Dermis blood vessel endothelial cell (primary cell): ENCODE results near the gene KLK1. TPM values are rescaled to one million over a fixed set of nuclear protein-coding genes. Genes with fewer than 3 reads are reported as not detected.
A peak's percentile ranks its signal among the peaks of the same experiment; 100 is the strongest.

Source experiments
- DNase-seq: peaks from one replicate; pipeline ENCODE4 v3.0.0; 2010
- total RNA-seq: library from RNA; depleted of rRNA; stranded (reverse); fragments of >200 nt; gene quantifications from 2 replicates; pipeline ENCODE4 v1.2.3, GENCODE V29; 2014

The KLK1 gene
- not detected in 2 replicates for total RNA-seq

DNA sequence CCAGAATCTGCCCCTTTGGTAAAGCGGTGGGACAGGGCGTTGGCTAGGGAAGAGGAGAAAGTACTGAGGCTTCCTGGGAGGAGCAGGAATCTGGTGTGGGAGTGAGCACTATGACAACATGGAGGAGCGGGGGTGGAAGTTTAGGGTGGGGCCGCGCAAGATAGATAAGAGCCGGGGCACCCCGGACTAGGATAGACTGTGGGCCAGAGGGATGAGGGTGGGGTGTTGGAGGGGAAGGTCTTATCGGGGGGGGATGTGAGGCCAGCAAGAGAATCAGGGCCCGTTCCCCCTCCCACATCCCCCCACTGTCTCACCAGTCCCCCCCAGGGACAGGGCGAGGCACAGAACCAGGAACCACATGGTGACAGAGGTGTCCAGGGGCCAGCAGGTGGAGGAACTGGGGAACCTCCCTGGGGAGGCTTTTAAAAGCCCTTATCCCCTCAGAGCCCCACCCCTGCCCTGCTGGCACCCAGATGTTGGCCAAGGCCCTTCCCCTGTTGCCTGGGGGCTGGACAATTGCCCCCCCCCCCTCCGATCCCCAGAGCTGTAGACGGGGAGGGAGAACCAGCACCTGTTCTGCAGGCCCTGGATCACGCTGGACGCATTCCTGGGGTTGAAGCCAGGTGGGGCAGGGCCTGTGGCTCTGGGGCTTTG lies at the start of gene KLK1:
KLK1 (minus strand) TSS at position 399 of the 654 bp plus-strand sequence; CDS start at position 360, 39 bp downstream.
- no peak for DNase-seq

GRCh38 chr19:50873056-50873455 lies 49.5 kb upstream of the KLK1 start, which contains the start of gene KLK2:
TSS of gene KLK2 (plus strand) at chr19:50873439. CDS start at chr19:50873474, 35 bp downstream.
- no peak for DNase-seq

DNA sequence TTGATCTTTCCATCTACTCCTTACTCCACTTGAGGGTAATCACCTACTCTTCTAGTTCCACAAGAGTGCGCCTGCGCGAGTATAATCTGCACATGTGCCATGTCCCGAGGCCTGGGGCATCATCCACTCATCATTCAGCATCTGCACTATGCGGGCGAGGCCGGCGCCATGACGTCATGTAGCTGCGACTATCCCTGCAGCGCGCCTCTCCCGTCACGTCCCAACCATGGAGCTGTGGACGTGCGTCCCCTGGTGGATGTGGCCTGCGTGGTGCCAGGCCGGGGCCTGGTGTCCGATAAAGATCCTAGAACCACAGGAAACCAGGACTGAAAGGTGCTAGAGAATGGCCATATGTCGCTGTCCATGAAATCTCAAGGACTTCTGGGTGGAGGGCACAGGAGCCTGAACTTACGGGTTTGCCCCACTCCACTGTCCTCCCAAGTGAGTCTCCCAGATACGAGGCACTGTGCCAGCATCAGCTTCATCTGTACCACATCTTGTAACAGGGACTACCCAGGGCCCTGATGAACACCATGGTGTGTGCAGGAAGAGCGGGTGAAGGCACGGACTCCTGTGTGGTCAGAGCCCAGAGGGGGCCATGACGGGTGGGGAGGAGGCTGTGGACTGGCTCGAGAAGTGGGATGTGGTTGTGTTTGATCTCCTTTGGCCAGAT lies 47.0 kb upstream of the KLK1 start:
- peak; percentile 38 for DNase-seq

GRCh38 chr19:50869479-50869878 lies 45.9 kb upstream of the KLK1 start:
- DNase-seq = no peak

GRCh38 chr19:50861496-50862286 lies 38.1 kb upstream of the KLK1 start:
- DNase-seq = no peak

- no peak for DNase-seq
Measured at GRCh38 chr19:50861010-50861409, 37.4 kb upstream of the KLK1 start.

GRCh38 chr19:50859849-50860248 lies 36.3 kb upstream of the KLK1 start:
- no peak for DNase-seq

DNA sequence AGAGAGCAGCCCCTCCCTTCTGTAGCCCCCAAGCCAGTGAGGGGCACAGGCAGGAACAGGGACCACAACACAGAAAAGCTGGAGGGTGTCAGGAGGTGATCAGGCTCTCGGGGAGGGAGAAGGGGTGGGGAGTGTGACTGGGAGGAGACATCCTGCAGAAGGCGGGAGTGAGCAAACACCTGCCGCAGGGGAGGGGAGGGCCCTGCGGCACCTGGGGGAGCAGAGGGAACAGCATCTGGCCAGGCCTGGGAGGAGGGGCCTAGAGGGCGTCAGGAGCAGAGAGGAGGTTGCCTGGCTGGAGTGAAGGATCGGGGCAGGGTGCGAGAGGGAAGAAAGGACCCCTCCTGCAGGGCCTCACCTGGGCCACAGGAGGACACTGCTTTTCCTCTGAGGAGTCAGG lies 35.3 kb upstream of the KLK1 start:
- DNase-seq = no peak

GRCh38 chr19:50857366-50857765 lies 33.8 kb upstream of the KLK1 start:
- DNase-seq = no peak

DNA sequence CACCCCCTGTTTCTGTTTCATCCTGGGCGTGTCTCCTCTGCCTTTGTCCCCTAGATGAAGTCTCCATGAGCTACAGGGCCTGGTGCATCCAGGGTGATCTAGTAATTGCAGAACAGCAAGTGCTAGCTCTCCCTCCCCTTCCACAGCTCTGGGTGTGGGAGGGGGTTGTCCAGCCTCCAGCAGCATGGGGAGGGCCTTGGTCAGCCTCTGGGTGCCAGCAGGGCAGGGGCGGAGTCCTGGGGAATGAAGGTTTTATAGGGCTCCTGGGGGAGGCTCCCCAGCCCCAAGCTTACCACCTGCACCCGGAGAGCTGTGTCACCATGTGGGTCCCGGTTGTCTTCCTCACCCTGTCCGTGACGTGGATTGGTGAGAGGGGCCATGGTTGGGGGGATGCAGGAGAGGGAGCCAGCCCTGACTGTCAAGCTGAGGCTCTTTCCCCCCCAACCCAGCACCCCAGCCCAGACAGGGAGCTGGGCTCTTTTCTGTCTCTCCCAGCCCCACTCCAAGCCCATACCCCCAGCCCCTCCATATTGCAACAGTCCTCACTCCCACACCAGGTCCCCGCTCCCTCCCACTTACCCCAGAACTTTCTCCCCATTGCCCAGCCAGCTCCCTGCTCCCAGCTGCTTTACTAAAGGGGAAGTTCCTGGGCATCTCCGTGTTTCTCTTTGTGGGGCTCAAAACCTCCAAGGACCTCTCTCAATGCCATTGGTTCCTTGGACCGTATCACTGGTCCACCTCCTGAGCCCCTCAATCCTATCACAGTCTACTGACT lies 31.2 kb upstream of the KLK1 start, which contains the start of gene KLK3:
KLK3 (plus strand) TSS at position 280 of the 775 bp plus-strand sequence; CDS start at position 321, 41 bp downstream.
- no peak for DNase-seq

DNA sequence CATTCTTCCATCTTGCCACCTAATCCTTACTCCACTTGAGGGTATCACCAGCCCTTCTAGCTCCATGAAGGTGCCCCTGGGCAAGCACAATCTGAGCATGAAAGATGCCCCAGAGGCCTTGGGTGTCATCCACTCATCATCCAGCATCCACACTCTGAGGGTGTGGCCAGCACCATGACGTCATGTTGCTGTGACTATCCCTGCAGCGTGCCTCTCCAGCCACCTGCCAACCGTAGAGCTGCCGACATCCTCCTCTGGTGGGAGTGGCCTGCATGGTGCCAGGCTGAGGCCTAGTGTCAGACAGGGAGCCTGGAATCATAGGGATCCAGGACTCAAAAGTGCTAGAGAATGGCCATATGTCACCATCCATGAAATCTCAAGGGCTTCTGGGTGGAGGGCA lies 28.0 kb upstream of the KLK1 start:
- DNase-seq = no peak

DNA sequence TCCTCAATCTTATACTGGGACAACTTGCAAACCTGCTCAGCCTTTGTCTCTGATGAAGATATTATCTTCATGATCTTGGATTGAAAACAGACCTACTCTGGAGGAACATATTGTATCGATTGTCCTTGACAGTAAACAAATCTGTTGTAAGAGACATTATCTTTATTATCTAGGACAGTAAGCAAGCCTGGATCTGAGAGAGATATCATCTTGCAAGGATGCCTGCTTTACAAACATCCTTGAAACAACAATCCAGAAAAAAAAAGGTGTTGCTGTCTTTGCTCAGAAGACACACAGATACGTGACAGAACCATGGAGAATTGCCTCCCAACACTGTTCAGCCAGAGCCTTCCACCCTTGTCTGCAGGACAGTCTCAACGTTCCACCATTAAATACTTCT lies 27.2 kb upstream of the KLK1 start:
- no peak for DNase-seq

- DNase-seq = no peak
Measured at GRCh38 chr19:50844296-50844935, 20.8 kb upstream of the KLK1 start.

DNA sequence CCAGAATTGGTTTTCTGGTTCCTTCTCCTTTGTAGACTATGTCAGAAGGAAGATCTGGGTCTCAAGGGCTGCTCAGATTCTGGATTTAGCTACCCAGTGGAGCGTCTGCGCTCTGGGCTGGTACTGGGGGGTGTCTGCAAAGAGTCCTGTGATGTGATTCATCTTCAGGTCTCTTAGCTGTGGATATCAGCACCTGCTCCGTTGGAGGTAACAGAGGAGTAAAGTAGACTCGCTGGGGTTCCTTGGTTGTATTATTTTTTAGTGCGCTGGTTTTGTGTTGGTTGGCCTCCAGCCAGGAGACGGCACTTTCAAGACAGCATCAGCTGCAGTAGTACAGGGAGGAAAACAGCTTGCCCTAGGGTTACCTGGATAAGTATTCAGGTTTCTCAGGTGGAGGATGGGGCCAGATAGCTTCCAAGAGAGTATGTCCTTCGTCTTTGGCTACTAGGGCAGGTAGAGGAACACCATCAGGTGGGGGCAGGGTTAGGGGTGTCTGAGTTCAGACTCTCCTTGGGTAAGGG lies 20.2 kb upstream of the KLK1 start:
- no peak for DNase-seq

DNA sequence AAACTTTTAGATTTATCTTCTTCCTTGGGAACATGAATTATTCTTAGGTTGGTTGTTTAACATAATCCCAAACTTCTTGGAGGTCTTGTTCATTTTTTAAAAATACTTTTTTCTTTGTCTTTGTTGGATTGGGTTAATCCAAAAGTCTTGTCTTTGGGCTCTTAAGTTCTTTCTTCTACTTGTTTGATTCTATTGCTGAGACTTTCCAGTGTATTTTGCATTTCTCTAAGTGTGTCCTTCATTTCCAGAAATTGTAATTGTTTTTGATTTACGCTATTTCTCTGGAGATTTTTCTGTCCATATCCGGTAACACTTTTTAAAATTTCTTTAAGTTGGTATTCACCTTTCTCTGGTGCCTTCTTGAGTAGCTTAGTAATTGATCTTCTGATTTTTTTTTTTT lies 19.6 kb upstream of the KLK1 start:
- no peak for DNase-seq

DNA sequence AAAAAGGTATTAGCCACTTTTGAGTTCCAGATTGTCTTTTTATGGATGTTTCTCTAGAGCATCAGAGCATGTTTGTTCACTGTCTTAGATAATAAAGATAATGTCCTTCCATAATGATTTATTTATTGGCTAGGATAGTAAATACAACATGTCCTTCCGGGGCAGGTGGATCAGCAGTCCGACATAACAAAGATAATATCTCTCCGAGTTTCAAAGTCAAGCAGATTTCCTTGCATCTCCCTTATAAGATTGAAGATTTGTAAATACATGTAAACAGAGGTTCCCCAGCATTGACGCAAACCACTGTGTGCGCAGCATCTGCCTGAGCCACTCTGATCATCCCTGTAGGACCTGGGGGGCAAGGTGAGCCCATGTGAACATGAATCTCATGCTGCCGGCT lies 18.5 kb upstream of the KLK1 start:
- no peak for DNase-seq

DNA sequence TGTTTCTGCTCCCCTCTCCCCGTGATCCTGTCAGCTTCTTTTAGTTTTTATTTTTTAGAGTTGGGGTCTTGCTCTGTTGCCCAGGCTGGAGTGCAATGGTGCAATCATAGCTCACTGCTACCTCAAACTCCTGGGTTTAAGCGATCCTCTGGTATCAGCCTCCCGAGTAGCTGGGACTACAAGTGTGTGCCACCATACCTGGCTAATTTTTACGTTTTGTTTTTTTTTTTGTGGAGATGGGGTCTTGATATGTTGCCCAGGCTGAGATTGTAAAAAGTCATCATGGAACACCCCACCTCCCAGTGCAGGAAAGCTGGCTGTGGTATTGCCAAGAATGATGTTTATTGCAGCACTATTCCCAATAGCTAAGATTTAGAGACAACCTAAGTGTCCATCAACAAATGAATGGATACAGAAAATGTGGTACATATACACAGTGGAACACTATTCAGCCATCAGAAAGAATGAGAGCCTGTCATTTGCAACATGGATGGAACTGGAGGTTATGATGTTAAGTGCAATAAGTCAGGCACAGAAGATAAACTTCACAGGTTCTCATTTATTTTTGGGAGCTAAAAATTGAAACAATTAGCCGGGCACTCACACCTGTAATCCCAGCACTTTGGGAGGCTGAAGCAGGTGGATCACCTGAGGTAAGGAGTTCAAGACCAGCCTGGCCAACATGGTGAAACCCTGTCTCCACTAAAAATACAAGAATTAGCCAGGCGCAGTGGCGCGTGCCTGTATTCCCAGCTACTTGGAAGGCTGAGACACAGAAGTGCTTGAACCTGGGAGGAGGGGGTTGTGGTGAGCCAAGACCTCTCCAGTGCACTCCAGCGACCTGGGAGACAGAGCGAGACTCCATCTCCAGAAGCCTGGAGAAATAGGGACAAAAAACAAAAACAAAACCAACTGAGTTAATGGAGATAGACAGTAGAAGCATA lies 16.4 kb upstream of the KLK1 start:
- no peak for DNase-seq

DNA sequence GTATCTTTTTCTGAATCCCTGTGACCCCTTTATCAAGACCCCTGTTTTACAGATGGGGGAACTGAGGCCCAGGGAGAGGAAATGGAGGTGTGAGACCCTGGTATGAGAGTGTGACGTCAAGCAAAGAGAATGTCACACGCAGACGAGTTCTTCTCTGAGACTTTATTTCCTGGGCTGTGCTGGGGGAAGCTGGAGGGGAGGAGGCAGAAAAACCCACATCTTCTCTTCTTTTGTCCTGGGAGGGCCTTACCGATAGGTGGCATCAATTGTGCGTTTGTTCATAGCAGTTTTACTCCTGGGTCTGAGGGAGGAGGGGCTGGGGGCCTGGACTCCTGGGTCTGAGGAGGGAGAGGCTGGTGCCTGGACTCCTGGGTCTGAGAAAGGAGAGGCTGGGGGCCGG lies 14.7 kb upstream of the KLK1 start:
- DNase-seq = no peak

DNA sequence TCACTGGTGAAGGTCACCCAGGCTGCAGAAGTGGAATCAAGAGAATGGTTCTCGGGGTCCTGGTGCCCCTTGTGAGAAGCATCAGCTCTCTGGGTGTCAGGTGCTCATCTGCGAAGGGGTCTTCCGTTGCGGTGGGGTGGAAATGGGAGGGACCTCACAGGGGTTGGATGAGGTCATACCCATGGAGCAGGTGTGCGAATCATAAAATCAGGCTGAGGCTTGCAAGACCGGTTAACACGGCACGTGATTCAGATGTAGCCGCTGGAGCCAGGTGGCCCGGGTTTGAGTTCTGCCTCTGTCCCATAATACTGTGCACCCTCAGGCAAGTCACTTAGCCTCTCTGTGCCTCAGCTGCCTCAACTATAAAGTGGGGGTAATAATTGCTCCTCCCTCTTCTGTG lies 13.7 kb upstream of the KLK1 start:
- no peak for DNase-seq

- no peak for DNase-seq
Measured at GRCh38 chr19:50836543-50837195, 13.1 kb upstream of the KLK1 start.
